Fibroblast of villous mesenchyme (primary cell): ENCODE measurements around the gene HHAT. TPM values are rescaled to one million over a fixed set of nuclear protein-coding genes. Genes with fewer than 3 reads are reported as not detected.
A peak's percentile ranks its signal among the peaks of the same experiment; 100 is the strongest.

ENCODE experiments used
- DNase-seq: peaks from one replicate; pipeline ENCODE4 v3.0.0-alpha.2; 2010; ENCODE audit warnings: low read depth
- H3K4me3 ChIP-seq: 2 replicates; pipeline ENCODE4 v1.5.1; 2011; ENCODE audit warnings: low read depth, mild to moderate bottlenecking, low read length
- CTCF ChIP-seq: IDR thresholded peaks from 2 replicates; pipeline ENCODE4 v1.5.1; 2012; ENCODE audit warnings: low read depth, mild to moderate bottlenecking, low read length; ENCODE audit not compliant: insufficient read depth
- total RNA-seq: library from RNA; depleted of rRNA; stranded (reverse); fragments of >200 nt; gene quantifications from 2 replicates; pipeline ENCODE4 v1.2.3, GENCODE V29; 2012

HHAT gene
- total RNA-seq, 1 donor, result 15.1 TPM

GRCh38 chr1:210551899-210552298, 223.2 kb downstream of the HHAT start:
- DNase-seq, result no peak
- H3K4me3 ChIP-seq, result no peak overlapping the region
- no peak for TF ChIP-seq CTCF

GRCh38 chr1:210553711-210554110, 225.0 kb downstream of the HHAT start:
- DNase-seq, result no peak
- H3K4me3 ChIP-seq, result no peak overlapping the region
- TF ChIP-seq CTCF, result no peak

GRCh38 chr1:210554382-210554781, 225.7 kb downstream of the HHAT start:
- H3K4me3 ChIP-seq, result no peak overlapping the region
- DNase-seq, result no peak
- no peak for TF ChIP-seq CTCF

DNA sequence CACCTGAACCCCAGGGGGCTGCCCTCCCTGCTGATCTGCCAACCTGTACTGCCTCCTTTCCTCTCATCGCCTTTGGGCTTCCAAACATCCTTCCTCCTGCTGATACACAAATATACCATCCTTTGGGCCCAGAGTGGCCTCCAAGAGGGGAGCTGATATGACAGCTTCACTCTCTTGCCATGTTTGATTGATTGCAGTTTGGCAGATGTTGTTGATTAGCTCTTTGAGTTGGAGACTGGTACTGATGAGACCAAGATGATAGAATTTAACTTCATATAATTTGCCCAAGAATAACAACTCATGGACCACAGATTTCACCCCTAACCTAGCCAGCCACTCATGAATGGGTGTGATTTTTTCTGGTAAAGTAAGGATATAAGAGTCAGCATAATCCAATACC, 227.8 kb downstream of the HHAT start:
- H3K4me3 ChIP-seq, result no peak overlapping the region
- no peak for TF ChIP-seq CTCF
- no peak for DNase-seq

- DNase-seq, result no peak
- no peak overlapping the region for H3K4me3 ChIP-seq
- no peak for TF ChIP-seq CTCF
Observed at GRCh38 chr1:210557426-210558077, 228.8 kb downstream of the HHAT start.

- peak; percentile 3 for DNase-seq
- H3K4me3 ChIP-seq, result no peak overlapping the region
- TF ChIP-seq CTCF, result no peak
Observed at GRCh38 chr1:210558302-210558701, 229.6 kb downstream of the HHAT start.

GRCh38 chr1:210565306-210565705, 236.6 kb downstream of the HHAT start:
- no peak overlapping the region for H3K4me3 ChIP-seq
- TF ChIP-seq CTCF, result no peak
- no peak for DNase-seq
